GM19397 (cell line): Measurements from ENCODE around the gene TMEM119.

Experiments used
- ATAC-seq: cut with Tn5 transposase; IDR thresholded peaks from one replicate; pipeline ENCODE4 v1.9.1; 2021; ENCODE audit warnings: mild to moderate bottlenecking, moderate library complexity; ENCODE audit not compliant: unreplicated experiment

The TMEM119 gene, protein sequence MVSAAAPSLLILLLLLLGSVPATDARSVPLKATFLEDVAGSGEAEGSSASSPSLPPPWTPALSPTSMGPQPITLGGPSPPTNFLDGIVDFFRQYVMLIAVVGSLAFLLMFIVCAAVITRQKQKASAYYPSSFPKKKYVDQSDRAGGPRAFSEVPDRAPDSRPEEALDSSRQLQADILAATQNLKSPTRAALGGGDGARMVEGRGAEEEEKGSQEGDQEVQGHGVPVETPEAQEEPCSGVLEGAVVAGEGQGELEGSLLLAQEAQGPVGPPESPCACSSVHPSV

DNA sequence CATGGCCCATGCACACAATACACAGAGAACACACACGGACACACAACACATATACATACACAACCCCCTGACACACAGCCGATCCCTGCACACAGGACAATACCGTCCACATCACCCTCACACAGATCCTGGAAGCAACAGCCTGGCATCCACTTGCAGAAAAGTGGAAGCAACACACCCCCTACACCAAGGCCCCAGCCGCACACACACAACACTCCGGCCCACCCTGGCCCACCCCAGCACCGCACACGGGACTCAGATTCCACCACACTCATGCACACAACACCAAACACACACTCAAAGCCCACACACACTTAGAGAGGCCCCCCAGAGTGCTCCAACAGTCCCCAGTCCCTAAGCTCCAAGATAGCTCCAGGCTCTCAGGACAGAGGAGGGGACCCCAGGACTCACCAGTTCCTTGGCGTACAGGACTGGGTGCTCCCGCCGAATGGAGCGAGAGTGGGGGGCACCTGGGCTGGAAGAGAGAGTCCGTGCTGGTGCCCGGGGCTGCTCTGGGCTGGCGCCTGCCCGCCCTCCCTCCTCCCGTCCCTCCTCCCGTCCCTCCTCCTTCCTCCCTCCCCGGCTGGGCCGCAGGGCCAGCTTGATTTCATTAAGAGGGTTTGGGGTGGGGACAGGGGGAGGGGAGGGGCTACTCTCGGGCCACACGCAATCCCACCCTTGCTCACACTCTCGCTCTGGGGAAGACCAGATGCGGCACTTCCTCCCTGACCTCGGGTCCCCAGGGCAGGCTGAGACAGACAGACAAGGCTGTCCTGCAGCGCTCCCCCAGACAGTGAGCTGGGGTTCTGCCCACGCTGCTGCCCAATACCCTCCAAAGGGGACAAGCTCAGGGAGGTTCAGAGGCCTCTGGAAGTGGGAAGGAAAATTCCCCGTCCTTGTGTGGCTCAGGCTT lies at the start of gene TMEM119:
TSS of gene TMEM119 (minus strand) at position 526 of the 913 bp plus-strand sequence. CDS start 5,701 bp downstream, outside the sequence.
- no peak for ATAC-seq

- ATAC-seq: no peak
Observed at GRCh38 chr12:108646600-108647579, 49.0 kb upstream of the TMEM119 start.

DNA sequence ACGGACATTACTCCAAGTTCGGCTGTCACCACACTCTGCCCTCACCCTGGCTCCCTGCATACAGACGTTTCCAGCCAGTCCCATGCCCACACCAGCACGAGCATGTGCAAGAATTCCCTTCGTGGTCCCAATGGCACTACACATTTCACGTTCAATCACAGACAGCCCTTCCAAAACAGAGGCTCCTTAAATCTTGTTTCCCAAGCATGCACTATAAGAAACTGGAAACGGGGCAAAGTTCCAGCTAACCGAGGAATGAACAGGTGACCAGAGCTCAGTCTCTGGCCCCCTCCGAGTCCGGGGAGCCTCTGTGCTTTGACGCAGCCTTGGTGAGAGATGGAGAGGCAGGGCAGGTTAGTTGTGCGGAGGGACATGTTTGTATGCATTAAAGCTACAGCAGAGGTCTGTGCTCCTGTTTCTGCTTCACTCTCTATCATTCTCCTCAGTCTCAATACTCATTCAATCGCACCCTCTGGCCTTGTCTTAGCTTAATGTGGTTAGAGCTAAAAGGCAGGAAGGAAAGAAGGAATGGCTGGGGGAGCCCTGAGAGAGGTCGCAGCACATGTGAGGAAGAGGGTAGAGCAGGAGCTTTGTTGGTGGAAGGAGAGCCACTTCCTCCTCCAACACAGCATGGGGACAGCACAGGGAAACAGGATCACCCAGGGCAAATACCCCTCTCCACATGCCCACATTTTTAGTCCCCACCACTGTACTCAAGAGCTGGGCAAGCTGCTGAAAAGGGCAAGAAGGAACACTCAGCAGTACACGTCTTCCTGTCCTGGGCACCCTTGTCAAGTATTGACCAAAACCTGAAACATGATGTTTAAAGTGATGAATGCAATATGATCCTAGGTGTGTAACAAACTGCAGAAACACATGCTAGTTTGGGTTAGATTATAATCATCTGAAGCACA lies 48.1 kb upstream of the TMEM119 start:
- ATAC-seq: no peak

DNA sequence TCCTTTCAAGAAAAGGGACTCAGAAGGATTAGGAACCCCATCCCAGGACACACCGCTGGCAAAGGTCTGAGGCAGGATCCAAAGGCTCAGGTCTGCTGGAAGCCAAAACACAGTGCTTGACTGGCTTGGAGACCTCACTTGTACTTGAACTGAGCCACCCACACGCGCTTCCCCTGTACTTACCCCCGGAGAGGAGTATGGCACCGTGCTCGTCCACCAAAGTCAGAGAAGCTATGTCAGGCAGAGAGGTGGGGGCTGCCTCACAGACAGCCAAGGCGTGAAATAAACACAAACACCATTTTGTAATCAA lies 46.9 kb upstream of the TMEM119 start:
- no peak for ATAC-seq

DNA sequence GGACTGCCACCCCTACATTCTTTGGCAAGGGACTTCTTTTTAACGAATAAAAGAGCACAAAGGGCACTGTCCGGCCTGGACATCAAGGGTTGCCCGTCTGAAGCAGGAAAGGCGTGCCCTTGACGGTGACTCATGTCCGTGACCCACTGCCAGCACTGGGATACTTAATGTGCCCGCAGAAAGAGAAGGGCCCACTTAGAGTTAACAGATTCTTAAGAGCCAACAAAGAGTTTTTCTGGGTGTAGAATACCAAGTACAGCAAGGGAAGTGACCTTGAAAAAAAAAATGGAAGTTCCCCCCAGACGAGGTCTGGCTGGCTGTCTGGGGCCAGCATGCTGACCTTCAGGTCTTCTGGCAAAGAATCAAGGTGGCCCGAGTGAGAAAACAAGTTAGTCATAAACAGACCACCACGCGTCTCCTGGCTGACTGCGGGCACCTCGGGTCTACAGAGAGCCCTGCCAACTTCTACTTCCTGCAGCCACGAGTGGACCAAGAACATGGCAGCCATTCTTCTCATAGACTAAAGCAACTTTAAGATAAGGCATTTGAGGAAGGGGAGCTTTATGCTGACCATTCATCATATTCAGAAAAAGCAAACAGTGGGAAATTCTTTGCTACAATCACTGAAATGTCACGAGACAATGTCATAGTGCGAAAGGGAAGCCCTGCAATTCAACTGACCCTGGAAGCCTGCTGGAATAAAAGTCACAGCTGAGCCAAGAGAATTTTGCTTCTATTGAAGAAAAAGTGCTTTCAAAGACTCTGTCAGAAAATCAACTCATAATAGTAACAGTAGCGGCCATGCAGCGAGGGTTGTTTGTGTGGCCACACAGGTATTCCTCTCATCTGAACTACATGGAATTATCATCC lies 46.3 kb upstream of the TMEM119 start:
- ATAC-seq: no peak

DNA sequence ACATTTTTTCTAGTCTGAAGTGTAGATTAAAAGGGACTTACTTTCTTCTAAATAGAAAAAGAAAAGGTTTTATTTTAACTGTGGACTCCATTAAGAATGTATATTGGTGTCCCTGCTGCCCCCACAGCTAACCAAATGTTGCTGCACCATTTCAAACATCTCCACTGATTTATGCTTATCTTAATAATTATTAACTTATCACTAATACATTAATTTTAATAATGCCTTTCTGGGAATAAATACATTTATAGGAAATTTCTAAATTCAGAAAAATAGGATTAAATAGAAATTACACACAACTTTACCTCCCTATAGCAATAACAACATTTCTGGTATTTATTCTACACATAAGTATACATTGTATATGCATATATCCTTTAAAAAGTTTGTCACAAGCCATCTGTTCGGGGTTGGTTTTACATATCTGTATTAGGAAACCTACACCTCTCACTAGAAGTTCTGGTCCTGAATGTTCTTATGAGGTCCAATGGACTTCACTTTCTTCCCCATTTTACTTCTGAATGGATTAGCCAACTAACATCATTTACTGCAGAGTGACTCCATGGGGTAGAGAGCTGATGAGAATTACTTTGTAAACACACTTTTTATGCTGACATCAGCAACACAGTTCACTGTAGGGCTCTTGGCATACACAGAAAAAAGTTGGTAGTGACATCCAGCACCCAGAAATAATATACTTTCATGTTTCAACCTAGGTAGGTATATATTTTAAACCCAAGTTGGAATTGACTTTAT lies 45.2 kb upstream of the TMEM119 start:
- ATAC-seq: no peak

- ATAC-seq: no peak
Observed at GRCh38 chr12:108642269-108642870, 44.5 kb upstream of the TMEM119 start.

DNA sequence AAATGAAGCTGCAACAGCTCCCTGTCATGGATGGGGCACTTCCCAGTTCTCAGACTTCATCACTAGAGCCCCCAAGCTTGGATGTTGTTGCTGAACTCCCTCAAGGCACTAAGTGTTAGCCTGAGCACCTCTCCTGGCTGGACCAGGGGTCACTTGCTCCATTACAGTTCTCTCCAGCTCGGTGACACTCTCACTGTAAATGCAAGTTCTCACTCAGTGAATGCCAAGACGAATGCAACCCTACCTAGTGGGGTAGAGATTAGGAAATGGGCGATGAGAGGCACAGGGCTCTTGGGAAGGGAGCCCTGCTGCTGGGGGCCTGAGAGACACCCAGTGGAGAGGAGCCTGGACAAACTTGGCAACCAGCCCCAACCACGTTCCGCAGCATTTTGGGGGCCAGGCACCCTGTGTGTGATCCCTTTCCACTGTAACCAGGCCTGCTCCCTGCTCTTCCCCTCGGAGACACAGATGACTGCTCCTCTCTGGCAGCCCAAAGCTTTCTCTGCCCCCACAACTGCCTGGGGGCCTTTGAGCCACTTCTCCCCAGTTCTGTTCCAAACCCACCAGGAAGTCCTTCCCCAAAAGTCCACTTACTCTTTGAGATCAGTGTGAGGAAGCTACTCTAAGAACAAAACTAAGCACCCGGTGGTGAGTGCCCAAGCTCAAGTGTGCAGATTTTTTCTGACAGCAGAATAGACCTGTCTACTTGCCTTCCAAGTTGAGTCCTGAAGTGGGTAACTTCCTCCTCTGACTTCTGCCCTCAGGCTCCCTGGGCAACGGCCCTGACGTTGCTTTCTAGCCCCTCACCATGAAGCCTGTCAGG lies 43.8 kb upstream of the TMEM119 start:
- no peak for ATAC-seq

GRCh38 chr12:108640802-108641445 lies 43.0 kb upstream of the TMEM119 start:
- ATAC-seq: no peak

GRCh38 chr12:108638997-108639822 lies 41.3 kb upstream of the TMEM119 start:
- ATAC-seq: no peak

DNA sequence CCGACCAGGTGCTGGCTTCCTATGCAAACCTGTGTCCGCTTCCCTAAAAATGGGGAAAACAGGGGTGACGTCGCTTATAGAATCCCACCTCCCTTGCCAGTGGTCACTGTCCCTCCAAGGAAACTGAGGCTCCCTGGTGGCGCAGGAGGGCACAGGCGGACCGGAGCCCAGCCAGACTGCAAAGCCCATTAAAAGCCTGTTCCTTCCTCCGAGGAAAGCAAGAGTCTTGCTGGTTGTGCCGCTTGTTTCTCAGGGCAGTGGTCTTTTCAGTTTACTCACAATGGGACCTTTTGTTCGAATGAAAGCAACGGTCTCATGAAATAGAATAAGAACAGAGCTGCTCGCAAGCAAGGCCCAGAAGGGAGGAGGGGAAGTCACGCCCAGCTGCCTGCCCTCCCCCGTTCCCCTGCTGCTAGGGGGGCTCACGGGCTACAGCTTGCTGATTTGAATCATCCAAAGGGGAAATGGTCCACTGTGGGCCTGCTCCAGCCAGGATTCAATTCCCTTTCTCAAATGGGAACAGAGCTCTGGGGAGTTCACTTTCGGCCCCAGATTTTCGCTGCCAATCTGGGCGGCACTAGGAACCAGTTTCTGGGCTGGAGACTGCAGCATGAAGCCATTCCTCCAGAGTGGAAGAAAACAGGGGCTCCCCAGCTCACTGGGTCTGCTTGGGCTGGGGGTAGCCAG lies 40.4 kb upstream of the TMEM119 start:
- ATAC-seq: no peak

DNA sequence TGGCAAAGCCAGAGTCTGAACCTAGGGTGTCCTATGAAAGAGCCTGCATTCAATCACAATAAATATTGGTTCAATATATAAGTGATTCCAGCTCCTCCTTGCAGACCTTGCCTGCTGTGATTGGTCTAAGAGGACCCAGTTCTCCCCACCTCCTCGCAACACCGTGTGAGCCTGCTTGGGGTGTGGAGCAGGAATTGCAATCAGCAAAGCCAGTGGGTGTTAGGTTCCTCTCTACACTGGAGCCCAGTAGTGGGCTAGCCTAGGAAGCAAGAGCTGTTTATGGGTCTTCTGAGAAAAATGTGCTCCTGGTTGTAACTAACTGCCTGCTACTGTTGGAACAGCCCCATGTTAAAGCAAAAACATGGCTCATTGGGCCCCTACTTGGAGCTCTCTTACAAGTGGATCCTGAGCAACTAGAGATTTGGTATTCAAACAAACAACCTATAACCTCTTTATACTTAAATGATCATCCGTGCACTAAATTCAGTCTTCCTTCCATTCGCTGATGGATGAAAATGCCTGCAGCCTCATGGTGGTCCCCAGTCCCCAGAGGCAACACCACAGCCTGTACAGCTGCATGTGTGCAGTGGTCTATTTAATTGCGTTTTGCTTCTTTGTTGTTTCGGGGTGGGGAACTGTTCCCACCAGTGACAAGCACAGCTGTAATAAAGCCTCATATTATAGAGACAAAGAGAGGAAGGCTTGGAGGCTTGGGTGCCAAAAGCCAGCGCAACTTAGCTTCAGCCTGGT lies 39.5 kb upstream of the TMEM119 start:
- no peak for ATAC-seq

DNA sequence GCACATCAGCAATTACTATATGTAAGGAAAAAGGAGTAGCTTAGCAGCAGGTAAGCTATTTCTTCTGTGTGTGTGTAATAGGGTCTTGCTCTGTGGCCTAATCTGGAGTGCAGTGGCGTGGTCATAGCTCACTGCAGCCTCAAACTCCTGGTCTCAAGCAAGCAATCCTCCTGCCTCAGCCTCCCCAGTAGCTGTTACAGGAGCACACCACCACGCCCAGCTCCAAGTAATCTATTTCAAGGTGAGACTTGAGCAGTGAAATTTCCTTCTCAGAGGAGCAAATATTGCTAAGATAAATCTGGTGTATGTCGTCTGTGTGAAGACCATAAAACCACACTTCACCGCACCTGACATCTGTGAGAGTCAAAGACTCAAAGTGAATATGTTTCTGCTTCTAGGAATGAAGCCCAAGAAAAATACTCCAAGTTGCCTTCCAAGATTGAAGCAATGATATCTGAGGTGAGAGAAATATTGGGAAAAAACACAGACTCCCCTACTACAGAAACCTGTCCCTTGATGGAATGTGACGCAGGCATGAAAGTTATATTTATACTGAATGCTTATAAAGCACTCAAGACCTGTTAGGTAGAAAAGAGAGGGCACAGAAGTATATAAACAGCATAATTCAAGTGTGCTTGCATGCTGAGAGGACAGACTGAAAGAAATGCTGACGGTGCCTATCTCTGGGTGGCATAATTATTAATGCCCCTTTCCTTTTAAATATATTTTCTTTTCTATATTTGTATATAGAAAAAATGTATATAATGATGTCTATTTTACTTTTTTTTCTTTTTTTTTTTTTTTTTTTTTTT lies 38.3 kb upstream of the TMEM119 start:
- no peak for ATAC-seq
